HL-60 (cell line): Measurements from ENCODE around the gene ZNF708.

Experiments used
- CTCF ChIP-seq: IDR thresholded peaks from one replicate; pipeline ENCODE4 v1.5.1; 2011; ENCODE audit warnings: low read length, control low read depth, inconsistent platforms; ENCODE audit not compliant: insufficient read depth
- POLR2AphosphoS5 ChIP-seq: IDR thresholded peaks from 2 replicates; pipeline ENCODE4 v1.6.1; 2012; ENCODE audit warnings: low read depth
- REST ChIP-seq: IDR thresholded peaks from 2 replicates; pipeline ENCODE4 v1.6.1; 2012; ENCODE audit warnings: low read depth; ENCODE audit not compliant: insufficient replicate concordance
- SPI1 ChIP-seq: IDR thresholded peaks from 2 replicates; pipeline ENCODE4 v1.6.1; 2012; ENCODE audit warnings: low read depth, mild to moderate bottlenecking, borderline replicate concordance

GRCh38 chr19:21317821-21318220 lies 11.4 kb downstream of the ZNF708 start:
- TF ChIP-seq CTCF, result no peak
- TF ChIP-seq POLR2AphosphoS5, result no peak
- TF ChIP-seq REST, result no peak
- no peak for TF ChIP-seq SPI1
